ENCODE measurements around the gene TGFBR3. TPM values are rescaled to one million over a fixed set of nuclear protein-coding genes. Genes with fewer than 3 reads are reported as not detected.

TGFBR3 gene
- total and polyA plus RNA-seq, 2 of the 8 experiments (the other 6 are each of a cell fraction or from before 2014, with no cell fraction given), result 2.0 to 6.1 TPM

DNA sequence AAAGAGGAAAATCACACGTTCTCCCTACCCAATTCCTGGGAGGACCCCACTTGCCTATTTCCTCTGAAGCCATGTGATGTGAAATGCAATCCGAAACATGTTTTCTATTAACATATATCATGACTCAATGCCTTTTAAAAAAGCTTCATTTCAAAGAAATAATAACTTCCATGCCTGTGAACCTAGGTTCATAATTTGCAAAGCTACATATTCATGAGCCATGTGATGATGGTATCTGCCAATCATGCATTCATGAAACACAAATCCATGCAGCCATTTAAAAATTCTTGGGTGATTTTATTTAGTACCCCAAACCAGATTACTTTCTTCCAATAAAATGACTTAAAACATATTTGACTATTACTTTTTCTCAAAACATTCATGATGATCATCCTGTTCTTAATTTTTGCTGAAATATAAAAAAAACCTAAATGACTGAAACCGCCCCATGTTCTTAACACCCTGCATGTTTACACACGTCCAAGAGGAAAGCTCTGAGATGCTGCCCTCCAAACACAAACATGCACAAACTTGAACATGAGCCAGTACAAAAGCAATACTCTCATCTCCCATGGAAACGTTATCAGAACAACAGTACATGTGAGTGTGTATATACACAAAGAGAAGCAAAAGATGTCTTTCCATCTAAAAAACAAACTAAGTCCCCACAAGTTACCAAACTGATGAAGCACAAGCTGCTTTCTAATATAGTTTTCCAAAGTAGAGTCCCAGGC is 140.1 kb downstream of the TGFBR3 start:
- H3K18ac ChIP-seq (ENCODE audit: extremely low read depth, low read length), result no peak overlapping the region
- H3K4me2 ChIP-seq (ENCODE audit: insufficient read depth in 1 of 2, low read depth in 2 of 2, low read length in 2 of 2), result no peak overlapping the region
- no peaks in the 10 kb centered on the region for H3K79me1 ChIP-seq (ENCODE audit: low read depth, low read length)
- H4K8ac ChIP-seq (ENCODE audit: extremely low read depth, insufficient read depth, low read length), result no peak overlapping the region
- ChIA-PET POLR2A (ENCODE audit: partially characterized antibody) (interaction anchor here (0.7 kb wide), 1 partner anchor 246 kb away, joined by 3 read pairs; no protein-coding TSS in a partner anchor), CTCF (ENCODE audit: partially characterized antibody) (no interaction called here)
- no peak for DNase-seq (ENCODE audit: low read depth in 1 of 2, low spot score in 2 of 2)
- H2BK15ac ChIP-seq (ENCODE audit: low read length), result no peak overlapping the region
- H2BK120ac ChIP-seq (replicated peaks; ENCODE audit: low read depth, low read length), result no peak overlapping the region
- peaks cover 0 to 3% (median 1%) of the 10 kb centered on the region in 4 experiments; a peak in 1 of 7 replicates for H3K4me1 ChIP-seq (replicated peaks in 1 of 4; ENCODE audit: control insufficient read depth in 3 of 4, insufficient read depth in 4 of 4, low read length in 3 of 4)
- H4K5ac ChIP-seq (ENCODE audit: insufficient read length, low read depth, low read length), result no peak overlapping the region
- no peak overlapping the region for H3K4me3 ChIP-seq (ENCODE audit: extremely low read depth in 1 of 4, insufficient read depth in 2 of 4, low read depth in 3 of 4, low read length in 4 of 4)
- H2AK5ac ChIP-seq (ENCODE audit: low read depth, low read length), result no peak overlapping the region
- H3K27ac ChIP-seq (ENCODE audit: low read depth, low read length), result no peak overlapping the region
- H3K23ac ChIP-seq (ENCODE audit: insufficient read length), result no peak overlapping the region
- no peak for FAIRE-seq
- H2BK5ac ChIP-seq (ENCODE audit: low read depth, low read length), result no peak overlapping the region
- no peak overlapping the region for H4K91ac ChIP-seq (replicated peaks; ENCODE audit: insufficient read length, low read length)
- TF ChIP-seq, protein P1, sequence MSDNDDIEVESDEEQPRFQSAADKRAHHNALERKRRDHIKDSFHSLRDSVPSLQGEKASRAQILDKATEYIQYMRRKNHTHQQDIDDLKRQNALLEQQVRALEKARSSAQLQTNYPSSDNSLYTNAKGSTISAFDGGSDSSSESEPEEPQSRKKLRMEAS (IDR thresholded peaks at IDR 0.05), result no peak
- TF ChIP-seq SIX5 (IDR thresholded peaks at IDR 0.05; ENCODE audit: low read depth, low read length) (no peak), POLR2A (IDR thresholded peaks at IDR 0.05; ENCODE audit: control extremely low read depth in 1 of 2, low read depth in 2 of 2, low read length in 2 of 2) (no peak)
- WGBS, 2 experiments (ENCODE audit: extremely low coverage in 1 of 2, insufficient coverage in 1 of 2, insufficient read length in 1 of 2, insufficient replicate concordance in 2 of 2, low coverage in 1 of 2, low lambda C conversion rate in 2 of 2, missing lambda C conversion rate in 1 of 2), result 90% methylated on average over 5 of the region's 5 CpGs; no CpG with 5 or more reads in 1 of the 2 experiments
- no peak overlapping the region for H3K9ac ChIP-seq (replicated peaks in 1 of 4; ENCODE audit: extremely low read depth in 1 of 4, low read depth in 3 of 4, low read length in 3 of 4)
- H3K79me2 ChIP-seq (ENCODE audit: control insufficient read depth in 1 of 2, insufficient read depth in 2 of 2, low read length in 2 of 2), result no peaks in the 10 kb centered on the region
- H3K4ac ChIP-seq (replicated peaks; ENCODE audit: insufficient read length, low read depth, low read length), result no peak overlapping the region
- no peak overlapping the region for H2AFZ ChIP-seq (ENCODE audit: low read length)
- no peaks in the 10 kb centered on the region for H3K23me2 ChIP-seq (ENCODE audit: low read depth, low read length)
- no peaks in the 10 kb centered on the region; a peak in 1 of 8 replicates for H3K36me3 ChIP-seq (ENCODE audit: control insufficient read depth in 2 of 4, insufficient read depth in 4 of 4, low read length in 3 of 4)
- H3K9me3 ChIP-seq (ENCODE audit: insufficient read depth in 2 of 2, low read depth in 1 of 2, low read length in 1 of 2), result peaks cover 8 to 10% of the 10 kb centered on the region in 2 experiments; a peak in 2 of 4 replicates
- no peak overlapping the region for H3K14ac ChIP-seq (ENCODE audit: insufficient read length)
- H2BK12ac ChIP-seq (ENCODE audit: low read depth, low read length), result no peak overlapping the region
- no peaks in the 10 kb centered on the region for H3K27me3 ChIP-seq (replicated peaks in 1 of 4; ENCODE audit: control insufficient read depth in 3 of 4, extremely low read depth in 1 of 4, insufficient read depth in 3 of 4, low read length in 3 of 4)
- H3K56ac ChIP-seq (replicated peaks; ENCODE audit: insufficient read length, low read depth, low read length), result no peak overlapping the region
- no peaks in the 10 kb centered on the region for H4K20me1 ChIP-seq (replicated peaks in 1 of 2; ENCODE audit: control insufficient read depth in 1 of 2, insufficient read depth in 2 of 2, low read length in 2 of 2)
- no peak overlapping the region for H2BK20ac ChIP-seq (ENCODE audit: low read length)

Data from H1 (cell line).